ENCODE results near the gene CHDH.

The CHDH gene

GRCh38 chr3:53789459-53789858 is 56.8 kb downstream of the CHDH start:
- FAIRE-seq (no peak), DNase-seq (ENCODE audit: insufficient read length, low spot score) (no peak)
- TF ChIP-seq CTCF (IDR thresholded peaks at IDR 0.05; ENCODE audit: insufficient read depth, missing control alignments) = no peak

- no peak for FAIRE-seq
- DNase-seq (ENCODE audit: insufficient read length, low spot score) = no peak
- no peak for TF ChIP-seq CTCF (IDR thresholded peaks at IDR 0.05; ENCODE audit: insufficient read depth, missing control alignments)
Observed at GRCh38 chr3:53788038-53788437, 58.2 kb downstream of the CHDH start.

GRCh38 chr3:53787016-53787415 is 59.2 kb downstream of the CHDH start:
- DNase-seq (ENCODE audit: insufficient read length, low spot score) (no peak), FAIRE-seq (no peak)
- no peak for TF ChIP-seq CTCF (IDR thresholded peaks at IDR 0.05; ENCODE audit: insufficient read depth, missing control alignments)

GRCh38 chr3:53780806-53781205 is 65.4 kb downstream of the CHDH start:
- TF ChIP-seq CTCF (IDR thresholded peaks at IDR 0.05; ENCODE audit: insufficient read depth, missing control alignments) = no peak
- DNase-seq (ENCODE audit: insufficient read length, low spot score) = no peak
- FAIRE-seq = no peak

GRCh38 chr3:53780171-53780570 is 66.0 kb downstream of the CHDH start:
- FAIRE-seq = no peak
- no peak for TF ChIP-seq CTCF (IDR thresholded peaks at IDR 0.05; ENCODE audit: insufficient read depth, missing control alignments)

GRCh38 chr3:53778153-53778552 is 68.1 kb downstream of the CHDH start:
- no peak for TF ChIP-seq CTCF (IDR thresholded peaks at IDR 0.05; ENCODE audit: insufficient read depth, missing control alignments)
- DNase-seq (ENCODE audit: insufficient read length, low spot score) (no peak), FAIRE-seq (no peak)

More at GRCh38 chr3:53780171-53780570, 66.0 kb downstream of the CHDH start:
- DNase-seq (ENCODE audit: insufficient read length, low spot score) = no peak

GRCh38 chr3:53777468-53777867 is 68.8 kb downstream of the CHDH start:
- TF ChIP-seq CTCF (IDR thresholded peaks at IDR 0.05; ENCODE audit: insufficient read depth, missing control alignments) = no peak
- DNase-seq (ENCODE audit: insufficient read length, low spot score) (no peak), FAIRE-seq (no peak)

Measured in D721Med (cell line).